Liver (tissue), 9 donors: ENCODE results near the gene PGAP6. TPM values are rescaled to one million over a fixed set of nuclear protein-coding genes. Genes with fewer than 3 reads are reported as not detected.
A peak's percentile ranks its signal among the peaks of the same experiment; 100 is the strongest.

ENCODE experiments used
- DNase-seq: peaks from one replicate; pipeline ENCODE4 v3.0.0-alpha.2; 2017; ENCODE audit warnings: low spot score
- H3K27ac ChIP-seq, 2 donors: one replicate each; pipeline ENCODE4 v1.7.0; 2013; ENCODE audit warnings: inconsistent platforms in 2 of 2, low read length in 2 of 2, control low read depth in 1 of 2, low read depth in 1 of 2, mild to moderate bottlenecking in 1 of 2
- H3K27me3 ChIP-seq, 4 donors: one replicate each; pipeline versions ENCODE4 v1.6.1 to v1.7.0; 2013; ENCODE audit warnings: low read length in 3 of 4, inconsistent platforms in 1 of 4, mild to moderate bottlenecking in 1 of 4, moderate library complexity in 1 of 4; ENCODE audit not compliant: control insufficient read depth in 4 of 4, insufficient read depth in 4 of 4
- H3K36me3 ChIP-seq, 4 donors: one replicate each; pipeline versions ENCODE4 v1.6.1 to v1.7.0; 2013; ENCODE audit warnings: low read length in 3 of 4, mild to moderate bottlenecking in 3 of 4, low read depth in 1 of 4, moderate library complexity in 1 of 4; ENCODE audit not compliant: control insufficient read depth in 4 of 4, insufficient read depth in 3 of 4
- H3K4me1 ChIP-seq, 4 donors: one replicate each; pipeline versions ENCODE4 v1.6.1 to v1.7.0; 2013; ENCODE audit warnings: low read length in 3 of 4, mild to moderate bottlenecking in 3 of 4, moderate library complexity in 1 of 4; ENCODE audit not compliant: control insufficient read depth in 4 of 4, insufficient read depth in 4 of 4
- H3K4me3 ChIP-seq, 3 donors: one replicate each; pipeline versions ENCODE4 v1.6.1 to v1.7.0; 2013; ENCODE audit warnings: low read length in 3 of 3, control low read depth in 1 of 3, low read depth in 1 of 3, mild to moderate bottlenecking in 1 of 3
- H3K9ac ChIP-seq, 2 donors: one replicate each; pipeline ENCODE4 v1.7.0; 2013; ENCODE audit warnings: low read length in 2 of 2, mild to moderate bottlenecking in 2 of 2, moderate library complexity in 2 of 2, control low read depth in 1 of 2, low read depth in 1 of 2
- H3K9me3 ChIP-seq, 4 donors: one replicate each; pipeline versions ENCODE4 v1.6.1 to v1.7.0; 2013; ENCODE audit warnings: low read length in 3 of 4; ENCODE audit not compliant: control insufficient read depth in 4 of 4
- EGR1 ChIP-seq, 2 donors: IDR thresholded peaks; 2 replicates each; pipeline ENCODE4 v1.6.1; 2016 to 2018; ENCODE audit warnings: antibody characterized with exemption in 2 of 2, low read depth in 2 of 2
- FOXA1 ChIP-seq: IDR thresholded peaks from 2 replicates; pipeline ENCODE4 v1.6.1; 2016; ENCODE audit warnings: antibody characterized with exemption
- FOXA2 ChIP-seq: IDR thresholded peaks from 2 replicates; pipeline ENCODE4 v1.6.1; 2016; ENCODE audit warnings: antibody characterized with exemption
- GABPA ChIP-seq, 2 donors: IDR thresholded peaks in 1 of 2; conservative IDR thresholded peaks in 1 of 2; 2 replicates each; pipeline ENCODE4 v1.6.1; 2016; ENCODE audit warnings: antibody characterized with exemption in 2 of 2, mild to moderate bottlenecking in 1 of 2, moderate library complexity in 1 of 2
- HNF4A ChIP-seq, 2 donors: conservative IDR thresholded peaks; 2 replicates each; pipeline ENCODE4 v1.6.1; 2016; ENCODE audit warnings: antibody characterized with exemption in 2 of 2, mild to moderate bottlenecking in 2 of 2
- HNF4G ChIP-seq: IDR thresholded peaks from 2 replicates; pipeline ENCODE4 v1.6.1; 2016; ENCODE audit warnings: antibody characterized with exemption
- JUND ChIP-seq, 2 donors: IDR thresholded peaks; 2 replicates each; pipeline ENCODE4 v1.6.1; 2016; ENCODE audit warnings: antibody characterized with exemption in 2 of 2
- NR2F2 ChIP-seq: IDR thresholded peaks from 2 replicates; pipeline ENCODE4 v1.6.1; 2016; ENCODE audit warnings: antibody characterized with exemption
- RAD21 ChIP-seq, 2 donors: IDR thresholded peaks; 2 replicates each; pipeline ENCODE4 v1.6.1; 2016; ENCODE audit warnings: antibody characterized with exemption in 2 of 2, mild to moderate bottlenecking in 2 of 2
- RXRA ChIP-seq, 2 donors: IDR thresholded peaks; 2 replicates each; pipeline ENCODE4 v1.6.1; 2017 to 2018; ENCODE audit warnings: antibody characterized with exemption in 2 of 2, mild to moderate bottlenecking in 1 of 2
- SP1 ChIP-seq: IDR thresholded peaks from 2 replicates; pipeline ENCODE4 v1.6.1; 2018; ENCODE audit warnings: antibody characterized with exemption, mild to moderate bottlenecking
- TAF1 ChIP-seq: conservative IDR thresholded peaks from 2 replicates; pipeline ENCODE4 v1.6.1; 2016; ENCODE audit warnings: antibody characterized with exemption, mild to moderate bottlenecking
- YY1 ChIP-seq: IDR thresholded peaks from 2 replicates; pipeline ENCODE4 v1.6.1; 2016; ENCODE audit warnings: antibody characterized with exemption, mild to moderate bottlenecking
- WGBS: extraction: QIAGEN DNeasy Blood & Tissue Kit; methylation state at CpG from one replicate; pipeline ENCODE4 v1.1.7; 2013; 5-methylcytosine and 5-hydroxymethylcytosine counted together
- polyA plus RNA-seq, 2 donors: library from polyadenylated mRNA; stranded (reverse) in 1 of 2; unstranded in 1 of 2; fragments of 200-250 nt in 1 of 2; fragments of >200 nt in 1 of 2; fragmentation: Nextera tagmentation in 1 of 2; extraction: Ambion mirVana in 1 of 2; gene quantifications; one replicate each; pipeline versions ENCODE4 v1.2.1 to v1.2.3, GENCODE V29; 2013 to 2015
- total RNA-seq, 2 donors: library from RNA; depleted of rRNA; stranded (reverse); fragments of >200 nt; gene quantifications; one replicate each; pipeline ENCODE4 v1.2.3, GENCODE V29; 2014
- TF ChIP-seq, protein P1 (sequence below): IDR thresholded peaks from 2 replicates; pipeline ENCODE4 v1.6.1; 2016; ENCODE audit warnings: antibody characterized with exemption
- TF ChIP-seq, protein P2 (sequence below): IDR thresholded peaks from 2 replicates; pipeline ENCODE4 v1.6.1; 2016; ENCODE audit warnings: antibody characterized with exemption
- TF ChIP-seq, protein P3 (sequence below): fragments of 150-350 bp; IDR thresholded peaks from 2 replicates; pipeline ENCODE4 v1.5.1; 2017; ENCODE audit warnings: improper control_type of control experiment, low read depth, low read length; ENCODE audit not compliant: missing input control
- TF ChIP-seq, protein P4 (sequence below): IDR thresholded peaks from 2 replicates; pipeline ENCODE4 v1.6.1; 2016; ENCODE audit warnings: antibody characterized with exemption, mild to moderate bottlenecking
- TF ChIP-seq, protein P5 (sequence below): IDR thresholded peaks from 2 replicates; pipeline ENCODE4 v1.6.1; 2016; ENCODE audit warnings: antibody characterized with exemption
- donor health status: healthy.
- donor health status: healthy.
- donor health status: healthy.
- donor health status: healthy.
- donor health status: healthy.

PGAP6 gene
- total and polyA plus RNA-seq, 4 donors: 18.9 to 50.5 (median 38.0) TPM

DNA sequence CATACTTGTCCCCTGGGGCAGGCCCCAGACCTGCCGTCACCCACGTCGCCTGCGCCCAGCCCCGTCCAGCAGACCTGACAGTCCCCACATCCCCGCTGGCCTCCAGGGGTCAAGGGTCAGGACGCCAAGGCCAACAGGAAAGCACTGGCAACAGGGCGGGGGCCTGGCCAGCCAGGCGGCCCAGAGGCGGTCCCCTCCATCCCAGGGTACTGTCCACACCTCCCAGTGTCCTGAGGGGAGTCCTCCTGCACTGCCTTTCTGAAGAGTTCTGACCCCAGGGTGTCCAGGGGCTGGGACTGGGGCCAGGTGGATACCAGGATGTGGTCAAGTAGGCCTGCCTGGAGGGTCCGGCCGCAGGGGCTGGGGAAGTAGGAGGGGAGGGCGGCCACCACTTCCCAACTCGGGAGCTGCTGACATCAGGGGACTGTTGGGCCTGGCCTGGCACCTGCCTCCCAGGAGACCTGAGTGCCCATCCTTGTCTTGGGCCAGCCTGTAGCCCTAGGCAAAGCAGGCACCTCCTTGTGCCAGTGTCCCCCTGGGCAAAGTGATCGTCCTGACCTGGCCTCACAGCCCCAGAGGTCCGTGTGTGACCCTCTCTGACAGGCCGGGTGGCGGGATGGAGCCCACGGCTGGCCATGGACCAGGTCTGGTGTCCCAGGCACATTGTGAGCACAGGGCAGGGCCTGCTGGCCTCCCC, 22.6 kb downstream of the PGAP6 start:
- no peak for DNase-seq
- TF ChIP-seq HNF4A (conservative IDR thresholded peaks at IDR 0.05): peak in 1 of 2 donors; percentile 10
- TF ChIP-seq, protein P1, sequence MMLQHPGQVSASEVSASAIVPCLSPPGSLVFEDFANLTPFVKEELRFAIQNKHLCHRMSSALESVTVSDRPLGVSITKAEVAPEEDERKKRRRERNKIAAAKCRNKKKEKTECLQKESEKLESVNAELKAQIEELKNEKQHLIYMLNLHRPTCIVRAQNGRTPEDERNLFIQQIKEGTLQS: no peak
- no peak overlapping the region for H3K4me3 ChIP-seq
- no peaks in the 10 kb centered on the region for H3K27me3 ChIP-seq
- H3K4me1 ChIP-seq: peaks cover 0 to 3% (median 2%) of the 10 kb centered on the region in 4 donors
- no peak overlapping the region for H3K9ac ChIP-seq
- H3K36me3 ChIP-seq: no peaks in the 10 kb centered on the region
- no peaks in the 10 kb centered on the region for H3K9me3 ChIP-seq
- H3K27ac ChIP-seq: no peak overlapping the region
- WGBS: 70% methylated on average over 19 of the region's 19 CpGs

DNA sequence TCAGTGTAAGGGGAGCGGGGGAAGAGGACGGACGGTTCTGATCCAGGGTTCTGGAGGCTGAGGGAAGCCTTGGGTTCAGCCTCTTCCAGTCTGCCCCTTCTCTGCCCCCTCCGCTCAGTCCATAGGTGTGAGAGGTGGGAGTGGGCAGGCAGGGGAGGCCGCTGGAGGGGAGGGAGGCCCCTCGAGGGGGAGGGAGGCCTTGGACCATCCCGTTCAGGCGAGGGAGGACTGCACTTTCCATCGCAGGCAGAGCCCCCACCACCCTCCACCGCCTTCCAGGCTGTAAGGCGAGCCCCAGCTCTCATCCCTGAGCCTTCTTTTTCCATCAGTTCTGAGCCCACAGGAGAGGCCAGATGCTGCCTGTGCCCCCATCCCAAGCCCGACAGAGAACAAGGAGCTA, 25.0 kb downstream of the PGAP6 start:
- WGBS: 90% methylated on average over 12 of the region's 12 CpGs

DNA sequence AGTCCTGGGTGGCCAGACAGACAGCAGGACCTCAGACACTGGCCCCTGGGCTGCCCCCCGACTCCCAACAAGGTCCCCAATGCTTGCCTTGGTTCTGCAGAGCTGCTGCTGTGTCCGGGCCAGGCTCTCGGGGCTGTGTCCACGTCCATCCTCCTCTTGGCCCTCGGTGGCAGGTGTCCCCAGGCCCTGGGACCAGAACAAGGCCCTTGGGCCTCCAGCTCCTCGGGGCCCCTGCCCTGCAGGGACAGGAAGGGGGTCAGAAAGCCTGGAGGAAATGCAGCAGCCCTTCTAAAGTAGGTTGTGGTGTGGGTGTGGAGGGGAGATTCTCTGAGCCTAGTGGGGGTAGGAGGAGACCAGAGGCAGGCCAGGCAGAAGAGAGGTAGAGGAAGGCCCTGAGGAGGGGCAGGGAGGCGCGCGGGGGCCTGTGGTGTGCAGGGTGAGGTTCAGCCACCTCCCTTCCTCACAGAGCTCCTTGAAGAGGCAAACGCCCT, 26.8 kb downstream of the PGAP6 start:
- no peak for DNase-seq
- Histone ChIP-seq H3K4me1 (peaks cover 3 to 11% (median 6%) of the 10 kb centered on the region in 4 donors), H3K4me3 (no peak overlapping the region)
- TF ChIP-seq YY1 (no peak), TAF1 (no peak), HNF4A (conservative IDR thresholded peaks at IDR 0.05) (no peak)
- TF ChIP-seq, protein P2, sequence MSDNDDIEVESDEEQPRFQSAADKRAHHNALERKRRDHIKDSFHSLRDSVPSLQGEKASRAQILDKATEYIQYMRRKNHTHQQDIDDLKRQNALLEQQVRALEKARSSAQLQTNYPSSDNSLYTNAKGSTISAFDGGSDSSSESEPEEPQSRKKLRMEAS: no peak
- TF ChIP-seq, protein P3, sequence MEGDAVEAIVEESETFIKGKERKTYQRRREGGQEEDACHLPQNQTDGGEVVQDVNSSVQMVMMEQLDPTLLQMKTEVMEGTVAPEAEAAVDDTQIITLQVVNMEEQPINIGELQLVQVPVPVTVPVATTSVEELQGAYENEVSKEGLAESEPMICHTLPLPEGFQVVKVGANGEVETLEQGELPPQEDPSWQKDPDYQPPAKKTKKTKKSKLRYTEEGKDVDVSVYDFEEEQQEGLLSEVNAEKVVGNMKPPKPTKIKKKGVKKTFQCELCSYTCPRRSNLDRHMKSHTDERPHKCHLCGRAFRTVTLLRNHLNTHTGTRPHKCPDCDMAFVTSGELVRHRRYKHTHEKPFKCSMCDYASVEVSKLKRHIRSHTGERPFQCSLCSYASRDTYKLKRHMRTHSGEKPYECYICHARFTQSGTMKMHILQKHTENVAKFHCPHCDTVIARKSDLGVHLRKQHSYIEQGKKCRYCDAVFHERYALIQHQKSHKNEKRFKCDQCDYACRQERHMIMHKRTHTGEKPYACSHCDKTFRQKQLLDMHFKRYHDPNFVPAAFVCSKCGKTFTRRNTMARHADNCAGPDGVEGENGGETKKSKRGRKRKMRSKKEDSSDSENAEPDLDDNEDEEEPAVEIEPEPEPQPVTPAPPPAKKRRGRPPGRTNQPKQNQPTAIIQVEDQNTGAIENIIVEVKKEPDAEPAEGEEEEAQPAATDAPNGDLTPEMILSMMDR: no peak
- TF ChIP-seq, protein P4, sequence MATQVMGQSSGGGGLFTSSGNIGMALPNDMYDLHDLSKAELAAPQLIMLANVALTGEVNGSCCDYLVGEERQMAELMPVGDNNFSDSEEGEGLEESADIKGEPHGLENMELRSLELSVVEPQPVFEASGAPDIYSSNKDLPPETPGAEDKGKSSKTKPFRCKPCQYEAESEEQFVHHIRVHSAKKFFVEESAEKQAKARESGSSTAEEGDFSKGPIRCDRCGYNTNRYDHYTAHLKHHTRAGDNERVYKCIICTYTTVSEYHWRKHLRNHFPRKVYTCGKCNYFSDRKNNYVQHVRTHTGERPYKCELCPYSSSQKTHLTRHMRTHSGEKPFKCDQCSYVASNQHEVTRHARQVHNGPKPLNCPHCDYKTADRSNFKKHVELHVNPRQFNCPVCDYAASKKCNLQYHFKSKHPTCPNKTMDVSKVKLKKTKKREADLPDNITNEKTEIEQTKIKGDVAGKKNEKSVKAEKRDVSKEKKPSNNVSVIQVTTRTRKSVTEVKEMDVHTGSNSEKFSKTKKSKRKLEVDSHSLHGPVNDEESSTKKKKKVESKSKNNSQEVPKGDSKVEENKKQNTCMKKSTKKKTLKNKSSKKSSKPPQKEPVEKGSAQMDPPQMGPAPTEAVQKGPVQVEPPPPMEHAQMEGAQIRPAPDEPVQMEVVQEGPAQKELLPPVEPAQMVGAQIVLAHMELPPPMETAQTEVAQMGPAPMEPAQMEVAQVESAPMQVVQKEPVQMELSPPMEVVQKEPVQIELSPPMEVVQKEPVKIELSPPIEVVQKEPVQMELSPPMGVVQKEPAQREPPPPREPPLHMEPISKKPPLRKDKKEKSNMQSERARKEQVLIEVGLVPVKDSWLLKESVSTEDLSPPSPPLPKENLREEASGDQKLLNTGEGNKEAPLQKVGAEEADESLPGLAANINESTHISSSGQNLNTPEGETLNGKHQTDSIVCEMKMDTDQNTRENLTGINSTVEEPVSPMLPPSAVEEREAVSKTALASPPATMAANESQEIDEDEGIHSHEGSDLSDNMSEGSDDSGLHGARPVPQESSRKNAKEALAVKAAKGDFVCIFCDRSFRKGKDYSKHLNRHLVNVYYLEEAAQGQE: no peak
- TF ChIP-seq, protein P5, sequence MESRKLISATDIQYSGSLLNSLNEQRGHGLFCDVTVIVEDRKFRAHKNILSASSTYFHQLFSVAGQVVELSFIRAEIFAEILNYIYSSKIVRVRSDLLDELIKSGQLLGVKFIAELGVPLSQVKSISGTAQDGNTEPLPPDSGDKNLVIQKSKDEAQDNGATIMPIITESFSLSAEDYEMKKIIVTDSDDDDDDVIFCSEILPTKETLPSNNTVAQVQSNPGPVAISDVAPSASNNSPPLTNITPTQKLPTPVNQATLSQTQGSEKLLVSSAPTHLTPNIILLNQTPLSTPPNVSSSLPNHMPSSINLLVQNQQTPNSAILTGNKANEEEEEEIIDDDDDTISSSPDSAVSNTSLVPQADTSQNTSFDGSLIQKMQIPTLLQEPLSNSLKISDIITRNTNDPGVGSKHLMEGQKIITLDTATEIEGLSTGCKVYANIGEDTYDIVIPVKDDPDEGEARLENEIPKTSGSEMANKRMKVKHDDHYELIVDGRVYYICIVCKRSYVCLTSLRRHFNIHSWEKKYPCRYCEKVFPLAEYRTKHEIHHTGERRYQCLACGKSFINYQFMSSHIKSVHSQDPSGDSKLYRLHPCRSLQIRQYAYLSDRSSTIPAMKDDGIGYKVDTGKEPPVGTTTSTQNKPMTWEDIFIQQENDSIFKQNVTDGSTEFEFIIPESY: no peak

More for the DNA sequence above, 25.0 kb downstream of the PGAP6 start:
- no peak for TF ChIP-seq RAD21 (IDR thresholded peaks at IDR 0.05)
- TF ChIP-seq RXRA (IDR thresholded peaks at IDR 0.05): no peak
- TF ChIP-seq JUND (IDR thresholded peaks at IDR 0.05): no peak
- no peak for TF ChIP-seq YY1
- TF ChIP-seq FOXA1: no peak
- TF ChIP-seq, protein P1: no peak
- TF ChIP-seq HNF4A (conservative IDR thresholded peaks at IDR 0.05): no peak
- TF ChIP-seq, protein P2: no peak
- no peak for TF ChIP-seq HNF4G
- TF ChIP-seq GABPA (IDR thresholded peaks at IDR 0.05 in 1 of 2, conservative IDR thresholded peaks at IDR 0.05 in 1 of 2): no peak
- no peak for TF ChIP-seq NR2F2
- TF ChIP-seq, protein P5: no peak
- no peak for TF ChIP-seq FOXA2
- no peak for TF ChIP-seq EGR1 (IDR thresholded peaks at IDR 0.05; ENCODE audit: low read depth in 2 of 2)
- TF ChIP-seq SP1: no peak
- TF ChIP-seq TAF1: no peak
- Histone ChIP-seq H3K27me3 (no peaks in the 10 kb centered on the region), H3K9me3 (no peaks in the 10 kb centered on the region), H3K36me3 (no peaks in the 10 kb centered on the region), H3K9ac (no peak overlapping the region), H3K4me1 (peaks cover 1 to 6% (median 3%) of the 10 kb centered on the region in 4 donors), H3K4me3 (no peak overlapping the region), H3K27ac (no peak overlapping the region)
- DNase-seq: no peak

More for the DNA sequence above, 26.8 kb downstream of the PGAP6 start:
- WGBS: 86% methylated on average over 10 of the region's 10 CpGs
- no peak overlapping the region for H3K27ac ChIP-seq
- no peaks in the 10 kb centered on the region for H3K9me3 ChIP-seq
- no peaks in the 10 kb centered on the region for H3K36me3 ChIP-seq
- no peak overlapping the region for H3K9ac ChIP-seq
- H3K27me3 ChIP-seq: no peaks in the 10 kb centered on the region
